K562 (cell line): ENCODE data around the gene RSPH1. TPM values are rescaled to one million over a fixed set of nuclear protein-coding genes. Genes with fewer than 3 reads are reported as not detected.

Experiments used
- ATF1 ChIP-seq, 2 experiments: fragments of 450-650 bp in 1 of 2; IDR thresholded peaks; 2 replicates each; pipeline ENCODE4 v1.6.1; 2016; ENCODE audit warnings: missing compliant biosample characterization in 1 of 2, missing genetic modification characterization in 1 of 2
- BHLHE40 ChIP-seq: IDR thresholded peaks from 2 replicates; pipeline ENCODE4 v1.6.1; 2011; ENCODE audit warnings: low read length, improper control_type of control experiment
- COPS2 ChIP-seq: fragments of 450-650 bp; conservative IDR thresholded peaks from 2 replicates; pipeline ENCODE4 v1.6.1; 2016; ENCODE audit warnings: mild to moderate bottlenecking, moderate library complexity
- GTF2E2 ChIP-seq: fragments of 200-800 bp; sonication (Bioruptor generic); IDR thresholded peaks from 2 replicates; pipeline ENCODE4 v1.6.1; 2016; ENCODE audit warnings: missing genetic modification characterization, missing compliant biosample characterization
- HNRNPUL1 ChIP-seq: fragments of 200-400 bp; formaldehyde crosslinking; IDR thresholded peaks from 2 replicates; pipeline ENCODE4 v1.6.1; 2017; ENCODE audit warnings: low read length
- PHTF2 ChIP-seq: fragments of 250-450 bp; sonication (Bioruptor Pico); IDR thresholded peaks from 2 replicates; pipeline ENCODE4 v1.5.0; 2021; ENCODE audit warnings: mild to moderate bottlenecking
- POLR2G ChIP-seq: fragments of 200-400 bp; formaldehyde crosslinking; IDR thresholded peaks from 2 replicates; pipeline ENCODE4 v1.6.1; 2017; ENCODE audit warnings: low read depth, mild to moderate bottlenecking, antibody characterized with exemption, low read length, moderate library complexity
- SP2 ChIP-seq: IDR thresholded peaks from 2 replicates; pipeline ENCODE4 v1.6.1; 2011; ENCODE audit warnings: mild to moderate bottlenecking, low read depth, low read length, moderate library complexity; ENCODE audit not compliant: poor library complexity, severe bottlenecking; ENCODE audit errors: extremely low read depth
- SRSF1 ChIP-seq: fragments of 200-400 bp; formaldehyde crosslinking; IDR thresholded peaks from 2 replicates; pipeline ENCODE4 v1.6.1; 2017; ENCODE audit warnings: mild to moderate bottlenecking, low read depth, low read length, moderate library complexity
- TAF9B ChIP-seq: fragments of 450-650 bp; IDR thresholded peaks from 2 replicates; pipeline ENCODE4 v1.6.1; 2018; ENCODE audit warnings: mild to moderate bottlenecking; ENCODE audit not compliant: partially characterized antibody
- TBP ChIP-seq: optimal IDR thresholded peaks from 2 replicates; pipeline ENCODE3; 2011; ENCODE audit warnings: low read depth, low read length, improper control_type of control experiment
- ZBTB7A ChIP-seq: IDR thresholded peaks from 2 replicates; pipeline ENCODE4 v1.6.1; 2011; ENCODE audit warnings: low read depth, mild to moderate bottlenecking, low read length, moderate library complexity, borderline replicate concordance; ENCODE audit not compliant: control insufficient read depth
- ZFX ChIP-seq: sonication (generic); formaldehyde crosslinking; IDR thresholded peaks from 2 replicates; pipeline ENCODE4 v1.8.0; 2022; ENCODE audit warnings: mild to moderate bottlenecking, missing genetic modification reagents, moderate library complexity
- ZNF197 ChIP-seq: fragments of 200-800 bp; sonication (Bioruptor generic); IDR thresholded peaks from 2 replicates; pipeline ENCODE4 v1.6.1; 2016; ENCODE audit warnings: low read depth, missing genetic modification characterization, missing compliant biosample characterization
- ZNF695 ChIP-seq: fragments of 450-650 bp; formaldehyde crosslinking; IDR thresholded peaks from 2 replicates; pipeline ENCODE4 v1.4.0; 2020; ENCODE audit warnings: mild to moderate bottlenecking, moderate library complexity
- polyA plus RNA-seq, 8 experiments: library from polyadenylated mRNA; depleted of rRNA in 4 of 8; stranded (reverse) in 5 of 8; unstranded in 3 of 8; fragments of >200 nt; fragmentation: Nextera tagmentation in 2 of 8; fragmentation: Illumina TruSeq in 1 of 8; extraction: Ambion mirVana in 2 of 8; extraction: Trizol in 1 of 8; gene quantifications; 2 replicates each; pipeline versions ENCODE4 v1.2.1 to v1.2.3, GENCODE V29; 2011 to 2014; ENCODE audit warnings: inconsistent platforms in 1 of 8, missing spikeins in 1 of 8
- total RNA-seq, 7 experiments: library from RNA; depleted of rRNA in 6 of 7; stranded (reverse); fragments of >200 nt in 6 of 7; fragmentation: Illumina TruSeq in 2 of 7; extraction: Trizol in 2 of 7; gene quantifications; 2 replicates each; pipeline versions ENCODE4 v1.2.1 to v1.2.3, GENCODE V29; 2011 to 2021; ENCODE audit warnings: low replicate concordance in 1 of 7
- TF ChIP-seq, protein P1 (sequence below): sonication (generic); formaldehyde crosslinking; IDR thresholded peaks from 2 replicates; pipeline ENCODE4 v1.8.0; 2022; ENCODE audit warnings: mild to moderate bottlenecking, missing genetic modification reagents
- TF ChIP-seq, protein P2 (sequence below): fragments of 450-650 bp; IDR thresholded peaks from 2 replicates; pipeline ENCODE4 v1.6.1; 2016; ENCODE audit warnings: missing biosample characterization, missing genetic modification characterization
- TF ChIP-seq, protein P3 (sequence below): IDR thresholded peaks from 2 replicates; pipeline ENCODE4 v1.6.1; 2011; ENCODE audit not compliant: insufficient read length; ENCODE audit errors: extremely low read depth
- TF ChIP-seq, protein P4 (sequence below): fragments of 250-450 bp; sonication (Bioruptor Pico); IDR thresholded peaks from 2 replicates; pipeline ENCODE4 v1.4.0; 2020; ENCODE audit warnings: borderline replicate concordance
- TF ChIP-seq, protein P5 (sequence below), 2 experiments: IDR thresholded peaks in 1 of 2; conservative IDR thresholded peaks in 1 of 2; 2 replicates each; pipeline ENCODE4 v1.6.1; 2016; ENCODE audit warnings: low read depth in 2 of 2, mild to moderate bottlenecking in 1 of 2, missing compliant biosample characterization in 1 of 2, missing genetic modification characterization in 1 of 2, moderate library complexity in 1 of 2

RSPH1 gene
- total and polyA plus RNA-seq, 9 of the 15 experiments (the other 6 are each of a cell fraction or from before 2014, with no cell fraction given) = 0.17 TPM; not detected in 8

DNA sequence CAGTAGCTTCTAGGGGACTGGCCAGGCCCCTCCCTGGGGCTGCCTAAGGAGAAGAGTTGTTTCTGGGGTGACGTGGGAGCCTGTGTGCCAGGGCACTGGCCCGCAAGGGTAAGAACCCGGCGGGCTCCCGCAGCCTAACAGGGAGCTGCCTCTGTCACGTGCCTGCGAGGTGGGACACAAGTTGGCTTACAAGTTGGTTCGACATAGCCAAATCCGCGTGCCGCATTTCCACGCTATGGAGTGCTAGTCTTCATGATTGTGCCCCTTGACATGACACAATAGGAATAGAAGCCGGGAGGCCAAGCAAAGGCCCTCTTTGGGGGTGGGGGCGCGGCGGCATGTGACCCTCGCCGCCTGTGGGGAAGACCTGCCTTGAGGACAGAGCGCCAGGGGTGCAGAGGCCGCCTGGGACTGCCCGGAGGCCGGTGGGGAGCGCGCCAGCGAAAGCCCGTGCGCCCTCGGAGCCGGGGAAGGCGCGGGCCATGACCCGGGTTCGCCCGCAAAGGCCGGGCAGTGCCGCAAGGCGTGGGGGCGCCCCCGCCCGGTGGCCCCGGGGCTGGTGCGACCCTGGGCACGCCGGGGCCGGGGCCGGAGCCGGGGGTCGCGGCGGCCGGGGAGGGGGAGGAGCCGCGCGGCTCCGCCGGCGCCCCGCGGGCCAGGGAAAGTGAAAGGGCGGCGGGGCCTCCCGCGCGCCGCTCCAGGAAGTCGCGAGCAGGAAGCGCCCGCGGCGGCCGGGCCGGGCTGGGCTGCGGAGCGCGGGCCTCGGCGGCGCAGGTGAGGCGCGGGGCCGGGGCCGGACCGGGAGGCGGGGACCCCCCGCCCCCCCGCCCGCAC is 17.3 kb upstream of the RSPH1 start, which contains the start of gene SLC37A1 (continued):
- no peak for TF ChIP-seq BHLHE40
- TF ChIP-seq GTF2E2 (tag) = no peak
- TF ChIP-seq, protein P1, sequence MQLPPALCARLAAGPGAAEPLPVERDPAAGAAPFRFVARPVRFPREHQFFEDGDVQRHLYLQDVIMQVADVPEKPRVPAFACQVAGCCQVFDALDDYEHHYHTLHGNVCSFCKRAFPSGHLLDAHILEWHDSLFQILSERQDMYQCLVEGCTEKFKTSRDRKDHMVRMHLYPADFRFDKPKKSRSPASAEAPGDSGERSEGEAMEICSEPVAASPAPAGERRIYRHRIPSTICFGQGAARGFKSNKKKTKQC (CRISPR knock-in tag) = no peak
- TF ChIP-seq SRSF1 = no peak
- no peak for TF ChIP-seq PHTF2 (CRISPR knock-in tag)
- no peak for TF ChIP-seq HNRNPUL1
- no peak for TF ChIP-seq ATF1 (CRISPR knock-in tag; IDR thresholded peaks at IDR 0.05)
- TF ChIP-seq ATF1 (tag; IDR thresholded peaks at IDR 0.05) = no peak
- TF ChIP-seq, protein P2, sequence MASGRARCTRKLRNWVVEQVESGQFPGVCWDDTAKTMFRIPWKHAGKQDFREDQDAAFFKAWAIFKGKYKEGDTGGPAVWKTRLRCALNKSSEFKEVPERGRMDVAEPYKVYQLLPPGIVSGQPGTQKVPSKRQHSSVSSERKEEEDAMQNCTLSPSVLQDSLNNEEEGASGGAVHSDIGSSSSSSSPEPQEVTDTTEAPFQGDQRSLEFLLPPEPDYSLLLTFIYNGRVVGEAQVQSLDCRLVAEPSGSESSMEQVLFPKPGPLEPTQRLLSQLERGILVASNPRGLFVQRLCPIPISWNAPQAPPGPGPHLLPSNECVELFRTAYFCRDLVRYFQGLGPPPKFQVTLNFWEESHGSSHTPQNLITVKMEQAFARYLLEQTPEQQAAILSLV (tag) = no peak
- TF ChIP-seq ZNF695 = no peak
- no peak for TF ChIP-seq SP2
- no peak for TF ChIP-seq TBP
- TF ChIP-seq, protein P3, sequence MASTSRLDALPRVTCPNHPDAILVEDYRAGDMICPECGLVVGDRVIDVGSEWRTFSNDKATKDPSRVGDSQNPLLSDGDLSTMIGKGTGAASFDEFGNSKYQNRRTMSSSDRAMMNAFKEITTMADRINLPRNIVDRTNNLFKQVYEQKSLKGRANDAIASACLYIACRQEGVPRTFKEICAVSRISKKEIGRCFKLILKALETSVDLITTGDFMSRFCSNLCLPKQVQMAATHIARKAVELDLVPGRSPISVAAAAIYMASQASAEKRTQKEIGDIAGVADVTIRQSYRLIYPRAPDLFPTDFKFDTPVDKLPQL = no peak
- 0 out of 2 replicates have a peak, but pooled peaks have one; percentile 5 for TF ChIP-seq ZBTB7A
- no peak for TF ChIP-seq ZNF197
- peak; percentile 34; the same call in 1 of the 2 replicates for TF ChIP-seq ZFX (CRISPR knock-in tag)
- TF ChIP-seq, protein P4, sequence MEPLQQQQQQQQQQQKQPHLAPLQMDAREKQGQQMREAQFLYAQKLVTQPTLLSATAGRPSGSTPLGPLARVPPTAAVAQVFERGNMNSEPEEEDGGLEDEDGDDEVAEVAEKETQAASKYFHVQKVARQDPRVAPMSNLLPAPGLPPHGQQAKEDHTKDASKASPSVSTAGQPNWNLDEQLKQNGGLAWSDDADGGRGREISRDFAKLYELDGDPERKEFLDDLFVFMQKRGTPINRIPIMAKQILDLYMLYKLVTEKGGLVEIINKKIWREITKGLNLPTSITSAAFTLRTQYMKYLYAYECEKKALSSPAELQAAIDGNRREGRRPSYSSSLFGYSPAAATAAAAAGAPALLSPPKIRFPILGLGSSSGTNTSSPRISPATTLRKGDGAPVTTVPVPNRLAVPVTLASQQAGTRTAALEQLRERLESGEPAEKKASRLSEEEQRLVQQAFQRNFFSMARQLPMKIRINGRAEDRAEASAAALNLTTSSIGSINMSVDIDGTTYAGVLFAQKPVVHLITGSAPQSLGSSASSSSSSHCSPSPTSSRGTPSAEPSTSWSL = no peak
- TF ChIP-seq COPS2 = no peak
- TF ChIP-seq POLR2G = peak; percentile 32; the same call in 1 of the 2 replicates
- TF ChIP-seq TAF9B = no peak
- TF ChIP-seq, protein P5, sequence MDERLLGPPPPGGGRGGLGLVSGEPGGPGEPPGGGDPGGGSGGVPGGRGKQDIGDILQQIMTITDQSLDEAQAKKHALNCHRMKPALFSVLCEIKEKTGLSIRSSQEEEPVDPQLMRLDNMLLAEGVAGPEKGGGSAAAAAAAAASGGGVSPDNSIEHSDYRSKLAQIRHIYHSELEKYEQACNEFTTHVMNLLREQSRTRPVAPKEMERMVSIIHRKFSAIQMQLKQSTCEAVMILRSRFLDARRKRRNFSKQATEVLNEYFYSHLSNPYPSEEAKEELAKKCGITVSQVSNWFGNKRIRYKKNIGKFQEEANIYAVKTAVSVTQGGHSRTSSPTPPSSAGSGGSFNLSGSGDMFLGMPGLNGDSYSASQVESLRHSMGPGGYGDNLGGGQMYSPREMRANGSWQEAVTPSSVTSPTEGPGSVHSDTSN (CRISPR knock-in tag; IDR thresholded peaks at IDR 0.05; ENCODE audit: low read depth) = no peak
- TF ChIP-seq, protein P5 (tag; conservative IDR thresholded peaks at IDR 0.05; ENCODE audit: low read depth) = no peak
